ENCODE data around the gene ZNF202.
"Not testable (repeated sequence)": the region's sequence is repeated elsewhere in the genome, so short reads cannot be mapped to it uniquely, and the experiment has no call there.

ZNF202 gene

GRCh38 chr11:123740787-123741158, 687 bp downstream of the ZNF202 start:
- DNase-seq: no peak

GRCh38 chr11:123738374-123738773, 3.1 kb downstream of the ZNF202 start:
- no peak for DNase-seq

GRCh38 chr11:123736769-123737168, 4.7 kb downstream of the ZNF202 start:
- DNase-seq: no peak

- no peak for DNase-seq
These were observed 11.9 kb downstream of the ZNF202 start for GRCh38 chr11:123729602-123730001.

- DNase-seq: no peak
These were observed 15.3 kb downstream of the ZNF202 start for GRCh38 chr11:123725995-123726655.

GRCh38 chr11:123719452-123719851, 22.0 kb downstream of the ZNF202 start:
- no peak for DNase-seq

- DNase-seq: no peak
These were observed 23.0 kb downstream of the ZNF202 start for GRCh38 chr11:123718469-123718868.

- DNase-seq: no peak
These were observed 23.4 kb downstream of the ZNF202 start for GRCh38 chr11:123718063-123718462.

- not testable (repeated sequence) for DNase-seq
These were observed 28.8 kb downstream of the ZNF202 start for GRCh38 chr11:123712627-123713026.

GRCh38 chr11:123707606-123708205, 33.8 kb downstream of the ZNF202 start:
- DNase-seq: no peak

- no peak for DNase-seq
These were observed 34.3 kb downstream of the ZNF202 start for GRCh38 chr11:123707206-123707605.

GRCh38 chr11:123704341-123704740, 37.1 kb downstream of the ZNF202 start:
- no peak for DNase-seq

- DNase-seq: no peak
These were observed 38.8 kb downstream of the ZNF202 start for GRCh38 chr11:123702696-123703095.

GRCh38 chr11:123702139-123702538, 39.3 kb downstream of the ZNF202 start:
- no peak for DNase-seq

GRCh38 chr11:123700772-123701171, 40.7 kb downstream of the ZNF202 start:
- DNase-seq: no peak

GRCh38 chr11:123698546-123699127, 42.8 kb downstream of the ZNF202 start:
- no peak for DNase-seq

- no peak for DNase-seq
These were observed 45.3 kb downstream of the ZNF202 start for GRCh38 chr11:123696183-123696582.

- no peak for DNase-seq
These were observed 46.2 kb downstream of the ZNF202 start for GRCh38 chr11:123695231-123695630.

- no peak for DNase-seq
These were observed 46.9 kb downstream of the ZNF202 start for GRCh38 chr11:123694551-123694950.

GRCh38 chr11:123692961-123693360, 48.5 kb downstream of the ZNF202 start:
- no peak for DNase-seq

- no peak for DNase-seq
These were observed 51.0 kb downstream of the ZNF202 start for GRCh38 chr11:123690485-123690884.

- no peak for DNase-seq
These were observed 56.9 kb downstream of the ZNF202 start for GRCh38 chr11:123684601-123685000.

- no peak for DNase-seq
These were observed 57.9 kb downstream of the ZNF202 start for GRCh38 chr11:123683428-123684170.
